ENCODE measurements around the gene AMFR. TPM values are rescaled to one million over a fixed set of nuclear protein-coding genes. Genes with fewer than 3 reads are reported as not detected.
"Not testable (repeated sequence)": the region's sequence is repeated elsewhere in the genome, so short reads cannot be mapped to it uniquely, and the experiment has no call there.

Gene AMFR
- polyA plus RNA-seq, 1 donor: 42.9 TPM

DNA sequence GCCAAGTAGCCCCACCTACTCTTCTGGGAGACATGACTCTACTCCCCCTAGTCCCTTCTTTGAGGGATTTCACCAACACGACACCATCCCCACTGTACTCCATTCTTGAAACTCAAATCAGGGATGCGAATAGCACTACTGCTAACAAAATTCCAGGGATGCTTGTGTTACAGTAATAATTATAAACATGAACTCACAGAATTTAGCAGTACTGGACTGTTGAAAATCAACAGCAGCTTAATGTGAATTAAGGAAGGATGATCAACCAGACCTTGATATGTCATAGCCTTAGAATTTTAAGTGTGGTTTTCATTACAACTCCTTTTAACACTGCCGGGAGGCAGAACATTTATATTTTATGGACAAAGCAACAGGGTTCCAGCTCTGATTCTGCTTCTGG, 37.9 kb downstream of the AMFR start:
- no peak for DNase-seq

- no peak for DNase-seq
These were observed 41.1 kb downstream of the AMFR start for GRCh38 chr16:56384074-56384721.

DNA sequence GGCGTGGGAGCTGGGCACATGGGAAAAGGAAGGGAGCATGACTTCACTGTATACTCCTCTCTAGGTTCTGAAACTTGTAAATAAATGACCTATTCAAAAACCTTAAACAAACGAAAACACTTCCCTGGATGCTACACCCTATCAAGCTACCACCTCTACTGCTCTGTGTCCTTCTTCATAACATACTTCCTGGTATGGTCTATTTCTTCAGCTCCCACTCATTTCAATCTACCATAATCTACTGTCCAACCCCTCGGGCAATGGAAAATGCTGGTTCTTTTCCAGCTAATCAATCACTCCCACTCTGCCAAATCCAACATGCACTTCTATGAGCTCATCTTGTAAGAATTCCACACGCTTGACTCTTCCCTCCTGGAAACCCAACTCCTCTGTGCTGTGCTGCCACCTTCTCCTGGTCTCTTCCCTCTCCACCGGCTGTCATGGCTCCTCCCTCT, 42.4 kb downstream of the AMFR start:
- no peak for DNase-seq

DNA sequence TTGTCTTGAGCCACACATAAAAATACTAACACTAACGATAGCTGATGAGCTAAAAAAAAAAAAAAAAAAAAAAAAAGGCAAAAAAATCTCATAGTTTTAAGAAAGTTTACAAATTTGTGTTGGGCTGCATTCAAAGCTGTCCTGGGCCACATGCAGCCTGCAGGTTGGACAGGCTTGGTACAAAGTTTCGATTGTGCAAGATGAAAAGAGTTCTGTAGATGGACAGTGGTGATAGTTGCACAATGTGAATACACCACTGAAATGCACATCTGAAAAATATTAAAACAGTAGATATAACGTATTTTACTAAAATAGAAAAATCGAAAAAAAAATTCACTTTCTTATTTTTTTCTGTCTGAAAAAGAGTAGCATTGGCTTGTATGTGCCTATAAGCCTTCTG, 42.9 kb downstream of the AMFR start:
- no peak for DNase-seq

DNA sequence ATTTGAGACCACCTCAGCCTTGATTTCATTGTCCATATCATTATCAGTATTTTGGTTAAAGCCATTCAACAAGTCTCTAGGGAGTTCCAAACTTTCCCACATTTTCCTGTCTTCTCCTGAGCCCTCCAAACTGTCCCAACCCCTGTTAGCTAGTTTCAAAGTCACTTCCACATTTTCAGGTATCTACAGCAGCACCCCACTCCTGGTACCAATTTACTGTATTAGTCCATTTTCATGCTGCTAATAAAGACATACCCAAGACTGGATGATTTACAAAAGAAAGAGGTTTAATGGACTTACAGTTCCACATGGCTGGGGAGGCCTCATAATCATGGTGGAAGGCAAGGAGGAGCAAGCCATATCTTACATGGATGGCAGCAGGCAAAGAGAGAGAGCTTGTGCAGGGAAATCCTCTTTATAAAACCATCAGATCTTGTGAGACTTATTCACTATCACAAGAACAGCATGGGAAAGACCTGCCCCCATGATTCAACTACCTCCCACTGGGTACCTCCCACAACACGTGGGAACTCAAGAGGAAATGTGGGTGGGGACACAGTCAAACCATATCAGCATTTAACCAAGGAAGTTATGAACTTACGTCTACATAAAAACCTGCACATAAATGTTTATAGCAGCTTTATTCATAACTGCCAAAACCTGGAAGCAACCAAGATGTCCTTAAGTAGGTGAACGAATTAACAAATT, 44.4 kb downstream of the AMFR start:
- DNase-seq: not testable (repeated sequence)

DNA sequence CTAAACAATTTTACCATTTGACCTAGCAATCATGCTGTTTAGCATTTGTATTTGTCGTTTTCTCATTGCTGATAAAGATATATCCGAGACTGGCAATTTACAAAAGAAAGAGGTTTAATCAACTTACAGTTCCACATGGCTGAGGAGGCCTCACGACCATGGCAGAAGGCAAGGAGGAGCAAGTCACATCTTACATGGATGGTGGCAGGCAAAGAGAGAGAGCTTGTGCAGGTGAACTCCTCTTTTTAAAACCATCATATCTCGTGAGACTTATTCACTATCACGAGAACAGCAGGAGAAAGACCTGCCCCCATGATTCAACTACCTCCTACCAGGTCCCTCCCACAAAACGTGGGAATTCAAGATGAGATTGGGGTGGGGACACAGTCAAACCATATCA, 46.3 kb downstream of the AMFR start:
- DNase-seq: not testable (repeated sequence)

DNA sequence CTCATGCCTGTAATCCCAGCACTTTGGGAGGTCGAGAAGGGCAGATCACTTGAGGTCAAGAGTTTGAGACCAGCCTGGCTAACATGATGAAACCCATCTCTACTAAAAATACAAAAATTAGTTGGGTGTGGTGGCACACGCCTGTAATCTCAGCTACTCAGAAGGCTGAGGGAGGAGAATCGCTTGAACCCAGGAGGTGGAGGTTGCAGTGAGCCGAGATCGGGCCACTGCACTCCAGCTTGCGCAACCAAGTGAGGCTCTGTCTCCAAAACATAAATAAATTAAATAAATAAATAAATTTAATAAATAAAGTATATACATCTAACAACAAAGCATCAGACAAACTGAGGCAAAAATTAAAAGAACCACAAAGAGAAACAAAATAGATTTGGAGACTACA, 49.6 kb downstream of the AMFR start:
- not testable (repeated sequence) for DNase-seq

DNA sequence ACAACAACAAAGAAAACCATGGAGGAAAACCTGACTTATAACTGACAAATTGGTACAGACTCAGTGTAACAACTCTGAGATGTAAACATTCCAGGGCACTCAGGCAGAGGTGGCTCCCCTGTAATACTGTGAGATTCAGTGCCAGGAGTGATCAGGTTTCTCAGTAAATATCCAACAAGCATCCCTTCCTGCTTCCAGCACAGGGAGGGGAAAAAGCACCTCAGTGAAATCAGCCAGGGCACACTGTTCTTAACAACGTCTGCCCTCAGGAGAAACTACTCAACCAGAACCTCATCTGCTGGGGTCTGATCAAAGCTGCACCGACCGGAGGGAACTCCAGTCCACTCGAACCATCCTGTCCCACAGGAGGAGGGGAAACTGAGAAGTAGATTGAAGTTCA, 52.3 kb downstream of the AMFR start:
- DNase-seq: no peak

DNA sequence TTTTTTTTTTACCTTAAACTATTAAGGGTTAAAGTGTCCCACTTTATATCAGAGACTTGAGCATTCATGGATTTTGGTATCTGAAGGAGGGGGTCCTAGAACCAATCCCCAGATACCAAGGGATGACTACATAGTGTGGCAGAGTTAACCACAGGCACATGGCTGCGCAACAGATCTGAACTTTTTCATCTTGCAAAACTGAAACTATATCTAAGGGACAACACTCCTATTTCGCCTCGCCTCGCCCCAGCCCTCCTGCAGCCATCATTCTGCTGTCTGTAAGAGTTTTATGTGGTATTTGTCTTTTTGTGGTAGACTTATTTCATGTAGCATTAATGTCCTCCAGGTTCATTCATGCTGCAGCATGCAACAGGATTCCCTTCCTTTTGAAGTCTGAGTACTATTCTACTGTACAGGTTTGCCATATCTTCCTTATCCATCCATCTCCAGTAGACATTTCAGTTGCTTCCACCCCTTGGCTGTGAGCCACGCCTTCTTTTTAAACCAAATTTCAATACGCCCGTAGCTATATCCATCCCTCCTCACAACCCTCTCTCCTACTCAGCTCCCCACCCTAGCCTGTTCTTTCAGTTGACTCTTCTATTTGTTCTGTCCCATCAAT, 53.2 kb downstream of the AMFR start:
- no peak for DNase-seq

GRCh38 chr16:56371660-56371937, 53.7 kb downstream of the AMFR start:
- DNase-seq: no peak

- DNase-seq: no peak
These were observed 54.3 kb downstream of the AMFR start for GRCh38 chr16:56370875-56371659.

DNA sequence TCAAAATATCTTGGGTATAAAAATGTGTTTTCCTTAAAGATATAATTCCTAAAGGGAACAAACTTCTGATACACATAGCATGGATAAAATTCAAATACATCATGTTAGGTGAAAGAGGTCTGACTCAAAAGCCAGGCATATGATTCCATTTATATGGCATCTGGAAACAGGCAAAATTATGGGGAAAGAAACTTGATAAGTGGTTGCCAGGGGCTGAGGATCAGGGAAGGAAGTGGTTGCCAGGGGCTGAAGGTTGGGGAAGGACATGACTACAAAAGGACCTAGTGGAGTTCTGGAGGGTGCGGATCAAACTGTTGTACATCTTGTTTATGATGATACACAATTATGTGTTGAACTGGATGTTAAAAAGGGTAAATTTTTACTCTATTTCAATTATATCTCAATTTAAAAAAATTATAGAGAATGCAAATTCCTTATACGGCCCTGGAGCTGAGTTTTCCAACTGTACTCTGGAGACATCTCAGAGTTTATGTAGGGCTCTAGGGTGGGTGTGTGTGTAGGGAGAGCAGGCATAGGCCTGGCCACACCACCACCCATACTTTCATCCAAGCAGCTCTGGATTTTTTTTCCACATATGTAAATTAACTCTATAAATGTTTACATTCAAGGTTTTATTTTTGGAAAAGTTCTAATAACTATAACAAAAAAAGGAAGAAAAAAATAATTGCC, 55.0 kb downstream of the AMFR start:
- DNase-seq: no peak

DNA sequence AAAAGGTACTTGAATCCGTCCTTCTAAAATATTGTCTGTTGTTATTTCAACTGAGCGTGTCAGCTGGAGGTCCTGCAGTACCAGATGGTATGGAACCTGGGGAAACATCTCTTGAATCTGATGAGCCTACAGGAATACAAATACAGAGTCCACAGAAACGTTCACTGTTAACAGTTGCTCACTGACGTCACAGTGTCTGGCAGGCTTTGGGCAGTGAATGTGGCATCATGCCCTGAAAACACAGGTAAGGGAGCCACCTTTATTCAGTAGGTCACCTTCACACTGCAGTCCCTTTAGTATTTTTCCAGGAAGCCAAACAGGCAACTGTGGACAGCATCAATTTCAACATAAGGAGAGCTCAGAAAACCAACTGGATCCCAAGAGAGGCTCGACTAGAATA, 56.1 kb downstream of the AMFR start:
- no peak for DNase-seq

DNA sequence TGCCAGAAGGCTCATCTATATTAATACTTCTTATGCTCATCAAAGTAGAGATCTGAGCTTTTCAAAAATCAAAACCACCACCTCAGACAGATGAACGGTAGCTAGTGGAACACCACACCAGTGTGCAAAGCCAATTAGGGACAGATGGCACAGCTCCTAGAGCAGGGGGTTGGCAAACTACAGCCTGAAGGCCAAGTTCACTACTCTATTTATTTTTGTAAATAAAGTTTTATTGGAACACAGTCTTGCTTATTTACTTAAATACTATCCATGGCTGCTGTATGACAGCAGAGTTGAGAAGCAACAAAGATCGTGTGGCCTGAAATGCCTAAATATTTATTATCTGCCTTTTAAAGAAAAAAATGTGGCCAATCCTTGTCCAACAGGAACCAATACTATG, 56.8 kb downstream of the AMFR start:
- DNase-seq: no peak

GRCh38 chr16:56367764-56368163, 57.6 kb downstream of the AMFR start:
- no peak for DNase-seq

DNA sequence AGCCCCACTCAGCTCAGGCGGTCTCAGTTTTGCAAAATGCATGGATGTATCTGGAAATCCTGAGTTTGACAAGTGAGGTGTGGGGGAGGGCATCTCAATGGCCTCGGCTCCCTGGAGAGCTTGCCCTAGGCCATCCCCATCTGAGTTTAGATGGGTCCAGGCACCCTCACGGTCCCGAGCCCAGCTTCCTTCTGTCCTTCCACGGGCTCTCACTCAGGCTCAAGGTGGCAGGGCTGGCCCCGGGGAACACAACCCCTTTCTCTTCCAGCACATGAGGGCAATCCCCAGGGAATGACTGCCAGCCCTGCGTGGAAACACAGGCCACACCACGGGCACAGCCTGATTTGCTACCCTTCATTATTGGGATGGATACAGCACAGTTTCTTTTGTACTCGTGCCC, 58.4 kb downstream of the AMFR start:
- no peak for DNase-seq

DNA sequence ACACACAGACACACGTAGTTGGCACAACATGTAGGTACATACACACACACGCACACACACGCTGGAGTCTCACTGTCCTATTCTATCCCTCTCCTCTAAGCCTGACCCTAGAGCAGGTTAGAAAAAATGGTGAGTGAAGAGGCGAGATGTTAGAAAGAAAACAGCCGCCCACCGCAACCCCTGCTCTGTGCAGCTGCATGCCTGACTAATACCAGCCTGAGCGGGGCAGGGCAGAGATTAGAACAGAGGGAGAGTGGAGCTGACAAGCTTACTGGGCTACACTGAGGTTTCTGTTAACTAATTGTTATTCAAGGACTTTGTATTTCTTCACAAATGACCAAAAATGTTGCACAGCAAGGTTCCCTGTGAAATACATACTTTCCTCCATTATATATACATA, 59.8 kb downstream of the AMFR start:
- no peak for DNase-seq

DNA sequence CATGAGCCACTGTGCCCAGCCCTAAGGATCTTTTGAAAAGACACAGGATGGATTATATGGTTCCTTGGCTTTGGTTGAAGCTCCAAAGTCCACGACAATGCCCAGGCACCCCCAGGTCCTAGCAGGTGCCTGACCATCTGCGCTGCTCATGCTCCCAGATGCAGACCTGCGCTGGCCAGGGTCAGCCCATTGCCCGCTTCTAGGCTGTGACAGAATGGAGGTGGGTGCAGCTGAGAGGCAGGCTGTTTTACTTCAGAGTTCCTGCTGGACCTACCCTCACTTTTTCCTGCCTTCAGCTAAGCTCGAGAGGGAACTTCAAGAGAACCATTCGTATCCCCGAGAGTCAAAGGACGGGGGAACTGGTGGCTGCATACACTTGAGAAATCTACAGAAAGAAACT, 60.5 kb downstream of the AMFR start:
- no peak for DNase-seq

GRCh38 chr16:56363781-56364565, 61.4 kb downstream of the AMFR start:
- no peak for DNase-seq

- no peak for DNase-seq
These were observed 62.1 kb downstream of the AMFR start for GRCh38 chr16:56363181-56363716.

DNA sequence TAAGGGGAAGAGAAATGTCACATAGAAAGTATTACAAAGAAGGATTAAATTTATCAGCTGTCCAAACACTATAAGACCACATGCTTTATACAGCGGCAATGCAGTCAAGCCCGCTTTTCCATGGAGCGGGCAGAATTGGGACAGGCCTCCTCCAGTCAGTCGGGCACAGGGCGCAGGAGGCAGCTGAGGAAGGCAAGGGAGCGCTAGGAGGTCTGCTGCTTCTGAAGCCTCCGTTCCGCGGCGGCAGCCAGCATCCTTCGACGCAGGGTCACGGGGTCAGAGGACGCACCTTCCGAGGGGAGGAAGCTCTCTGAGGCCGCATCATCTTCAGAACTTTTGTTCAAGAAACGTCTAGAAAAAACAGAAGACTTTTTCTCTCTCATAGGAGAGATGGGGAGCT, 62.6 kb downstream of the AMFR start:
- DNase-seq: no peak
